GM13976 (cell line): Measurements from ENCODE around the gene CUX1.

Experiments
- DNase-seq: peaks from one replicate; pipeline ENCODE4 v3.0.0; 2012; ENCODE audit warnings: low spot score
- CTCF ChIP-seq: IDR thresholded peaks from 2 replicates; pipeline ENCODE4 v1.5.1; 2012; ENCODE audit warnings: borderline replicate concordance, mild to moderate bottlenecking; ENCODE audit not compliant: insufficient read depth; ENCODE audit errors: extremely low read depth, missing control alignments, control extremely low read depth
- in situ Hi-C: fragments of 300-500 bp; cut with MboI; formaldehyde crosslinking; loops from one replicate; pipeline ENCODE4 v1.12.0; 2022; ENCODE audit warnings: low sequenced_read_pairs, mixed read lengths, inconsistent platforms; ENCODE audit not compliant: unreplicated experiment

CUX1 gene

DNA sequence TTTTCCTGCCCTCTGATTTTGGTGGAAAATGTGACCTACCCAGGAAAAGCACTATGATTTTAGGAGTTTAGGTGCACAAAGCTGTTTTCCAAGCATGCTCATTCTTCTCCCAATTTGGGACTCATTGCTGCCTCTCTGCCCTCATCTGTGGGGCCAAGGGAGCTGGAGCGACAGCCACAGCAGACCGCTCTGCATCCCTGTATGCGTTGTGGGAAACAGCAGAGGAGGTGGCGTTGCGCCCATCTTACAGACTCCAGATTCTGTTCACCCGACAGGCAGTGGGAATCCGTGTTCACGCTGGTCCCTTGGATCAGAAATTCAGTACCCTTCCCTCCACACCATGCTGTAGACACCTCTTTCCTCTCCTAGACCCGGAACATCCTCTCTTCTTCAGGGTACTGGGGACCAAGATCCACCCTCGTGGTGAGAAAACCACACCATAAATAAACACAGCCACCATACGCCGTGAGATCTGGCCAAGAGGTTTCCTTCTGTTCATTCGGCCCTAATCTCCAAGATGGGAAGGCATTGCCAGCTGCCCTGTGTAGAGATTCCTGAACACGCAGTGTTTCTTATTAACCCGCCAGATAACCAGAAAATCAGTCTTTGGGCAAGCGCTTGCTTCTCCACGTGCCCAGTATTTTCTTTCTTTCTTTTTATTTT lies 87.9 kb downstream of the CUX1 start:
- in situ Hi-C loops = no loop called here
- no peak for DNase-seq
- no peak for TF ChIP-seq CTCF

DNA sequence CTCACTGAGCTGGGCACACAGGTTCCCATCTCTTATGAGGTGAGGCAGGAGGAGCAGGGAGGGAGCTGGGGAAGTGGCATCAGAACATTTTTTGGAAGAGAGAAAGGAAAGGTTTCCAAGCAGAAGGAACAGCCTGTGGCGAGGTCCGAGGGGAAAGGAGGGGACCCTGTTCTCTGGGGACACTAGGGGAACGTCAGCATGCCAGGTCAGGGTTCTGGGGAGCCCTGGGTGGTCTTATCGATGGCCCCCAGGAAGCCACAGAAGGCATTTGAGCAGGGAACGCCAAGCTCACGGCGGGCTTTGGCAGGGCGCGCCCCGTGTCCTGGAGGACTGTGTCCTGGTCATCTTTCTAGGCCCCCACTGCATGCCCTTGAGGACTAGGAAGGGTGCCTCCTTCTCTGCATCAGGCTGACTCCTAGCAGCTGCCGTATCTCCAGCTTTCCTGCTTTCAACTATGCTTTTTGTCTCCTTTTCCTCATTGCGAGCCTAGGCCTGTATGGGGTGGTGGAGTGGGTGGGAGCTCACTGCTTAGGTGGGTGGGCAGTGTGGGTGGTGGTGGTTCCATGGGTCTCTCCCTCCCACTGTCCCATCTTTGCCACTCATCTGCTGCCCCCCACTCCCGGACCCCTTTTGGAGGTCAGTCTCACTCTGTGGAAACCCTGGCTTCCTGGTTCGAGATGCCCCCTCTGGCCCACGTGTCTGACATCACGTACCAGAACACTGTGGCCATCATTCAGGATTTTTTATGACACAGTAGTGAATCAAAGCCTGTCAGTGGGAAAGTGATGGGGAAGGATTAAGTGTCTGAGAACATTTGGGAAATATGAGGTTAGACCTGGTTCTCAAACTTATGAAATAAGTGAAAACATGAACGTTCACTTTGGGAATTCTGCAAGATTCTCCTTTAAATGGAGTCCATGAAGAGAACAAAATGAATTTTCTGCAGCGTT lies 89.1 kb downstream of the CUX1 start:
- in situ Hi-C loops = no loop called here
- TF ChIP-seq CTCF = no peak
- DNase-seq = no peak

GRCh38 chr7:101910991-101911799 lies 93.8 kb downstream of the CUX1 start:
- DNase-seq = no peak
- TF ChIP-seq CTCF = no peak
- in situ Hi-C loops = no loop called here

- TF ChIP-seq CTCF = no peak
- in situ Hi-C loops = no loop called here
- DNase-seq = no peak
Measured at GRCh38 chr7:101911800-101912715, 94.6 kb downstream of the CUX1 start.

DNA sequence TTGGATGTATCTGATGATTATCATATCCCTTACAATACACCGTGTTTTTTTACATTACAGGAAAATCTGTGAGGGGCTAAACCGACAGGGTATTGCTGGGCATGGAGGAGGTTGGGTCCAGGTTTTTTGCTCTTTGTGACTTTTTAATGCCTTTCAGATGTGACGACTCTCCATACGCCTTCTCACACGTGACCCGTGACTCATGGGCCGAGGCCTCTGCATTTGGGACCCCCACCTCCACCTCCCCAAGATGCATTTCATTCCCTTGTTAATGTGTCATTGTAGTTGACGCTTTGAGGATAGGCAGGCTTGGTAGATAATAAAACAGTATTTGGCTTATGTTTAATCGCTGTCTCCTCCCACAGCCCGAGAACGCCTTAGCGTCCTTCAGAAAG lies 95.3 kb downstream of the CUX1 start:
- in situ Hi-C loops = no loop called here
- no peak for TF ChIP-seq CTCF
- DNase-seq = no peak
